AG20443 (cell line): ENCODE results near the gene TFPI.
"Not testable (repeated sequence)": the region's sequence is repeated elsewhere in the genome, so short reads cannot be mapped to it uniquely, and the experiment has no call there.

ENCODE experiments used
- DNase-seq: peaks from one replicate; pipeline ENCODE4 v3.0.0; 2012; ENCODE audit warnings: low spot score, mixed read lengths

TFPI gene

DNA sequence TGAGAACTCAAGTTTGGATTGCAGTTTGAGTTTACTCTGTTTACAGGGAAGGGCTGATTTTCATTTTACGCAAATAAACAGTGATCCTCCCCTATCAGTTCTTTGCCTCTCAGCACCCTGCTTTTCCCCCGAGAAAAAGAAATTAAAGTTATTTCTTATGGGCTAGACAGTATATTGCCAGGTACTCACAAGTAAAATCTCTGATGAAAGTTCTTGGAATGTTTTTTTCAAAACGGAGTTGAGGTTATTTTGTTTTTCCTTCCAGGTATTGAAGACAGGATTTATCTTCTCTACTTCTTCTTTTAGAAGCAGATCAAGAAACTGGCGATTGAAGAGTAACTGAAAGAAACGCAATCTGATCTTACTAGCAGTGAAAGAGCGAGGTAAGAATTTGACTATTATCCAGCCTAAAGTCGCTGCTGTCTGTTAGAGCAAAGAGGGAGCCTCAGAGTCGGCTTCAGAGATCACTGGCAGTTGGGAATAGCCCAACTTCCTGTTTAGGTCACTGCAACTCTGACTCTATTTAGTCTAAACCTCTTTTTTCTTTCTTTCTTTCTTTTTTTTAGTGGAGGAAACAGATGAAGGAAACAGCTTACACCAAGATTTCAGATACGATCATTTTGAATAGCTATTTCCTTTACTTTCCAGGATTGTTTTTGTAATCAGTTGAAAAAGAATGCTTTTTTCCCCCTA is at the start of gene TFPI:
Gene TFPI (minus strand): TSS at position 425 of the 693 bp plus-strand sequence. CDS start 50,667 bp downstream, outside the sequence.
- DNase-seq: peak; percentile 59

DNA sequence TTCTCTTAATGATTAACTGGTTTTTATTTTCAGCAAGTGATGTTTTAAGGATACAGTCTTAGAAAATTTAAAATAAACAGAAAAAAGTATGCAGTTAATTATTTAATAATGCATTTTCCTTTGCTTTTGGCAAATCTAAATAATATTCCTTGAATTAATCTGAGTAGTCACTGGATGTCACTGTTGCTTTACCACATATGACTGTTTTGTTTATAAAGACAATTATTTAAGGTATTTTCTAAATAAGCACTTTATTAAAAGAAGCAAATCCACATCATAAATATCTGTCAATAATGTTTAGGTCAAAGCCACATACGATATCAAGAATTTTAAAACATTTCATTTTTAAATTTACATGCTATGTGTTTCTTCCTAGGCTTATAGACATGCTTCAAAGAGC is 40.6 kb upstream of the TFPI start:
- no peak for DNase-seq

DNA sequence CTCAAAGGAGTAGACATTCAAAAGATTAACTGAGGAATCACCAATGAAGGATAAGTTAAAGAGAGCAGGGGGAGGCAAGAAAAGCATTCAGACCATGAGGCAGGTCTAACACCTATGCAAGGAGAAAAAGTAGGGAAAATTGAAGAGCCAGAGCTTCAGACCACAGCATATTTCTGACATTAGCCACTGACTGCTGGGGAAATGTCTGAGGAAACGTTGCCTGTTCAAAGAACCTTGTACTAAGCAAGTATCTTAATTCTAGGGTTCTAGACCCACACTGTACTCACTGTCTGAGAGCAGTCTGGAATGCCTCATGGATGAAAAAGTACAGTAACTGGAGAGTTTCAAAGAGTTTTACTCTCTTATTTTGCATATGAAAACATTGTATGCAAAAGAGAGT is 39.5 kb upstream of the TFPI start:
- DNase-seq: peak; percentile 13

DNA sequence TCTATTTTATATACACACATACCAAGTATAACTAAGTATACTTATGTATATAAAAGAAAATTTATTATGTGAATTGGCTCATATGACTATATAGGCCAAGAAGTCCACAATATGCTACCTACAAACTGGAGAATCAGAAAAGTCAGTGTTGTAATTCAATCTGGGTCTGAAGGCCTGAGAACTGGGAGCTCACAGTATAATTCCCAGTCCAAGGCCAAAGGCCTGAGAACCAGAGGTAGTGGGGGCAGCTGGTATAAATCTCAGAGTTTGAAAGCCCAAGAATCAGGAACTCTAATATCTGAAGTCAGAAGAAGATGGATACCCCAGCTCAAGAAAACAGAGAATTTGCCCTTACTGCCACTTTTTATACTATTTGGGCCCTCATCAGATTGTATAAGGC is 38.9 kb upstream of the TFPI start:
- no peak for DNase-seq

DNA sequence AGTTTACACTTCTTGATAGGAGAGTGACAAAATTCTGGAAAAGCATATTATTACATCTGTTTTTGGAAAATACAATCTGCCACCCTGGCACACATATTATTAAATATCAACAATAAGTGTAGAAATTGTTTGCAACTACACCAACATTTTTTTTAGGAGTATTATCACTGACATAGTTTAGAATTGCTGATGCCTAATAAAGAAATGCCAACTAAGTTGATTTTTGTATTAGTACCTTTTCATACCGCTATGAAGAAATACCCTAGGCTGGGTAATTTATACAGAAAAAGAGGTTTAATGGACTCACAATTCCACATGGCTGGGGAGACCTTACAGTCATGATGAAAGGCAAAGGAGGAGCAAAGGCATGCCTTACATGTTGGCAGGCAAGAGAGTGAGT is 35.9 kb upstream of the TFPI start:
- no peak for DNase-seq

DNA sequence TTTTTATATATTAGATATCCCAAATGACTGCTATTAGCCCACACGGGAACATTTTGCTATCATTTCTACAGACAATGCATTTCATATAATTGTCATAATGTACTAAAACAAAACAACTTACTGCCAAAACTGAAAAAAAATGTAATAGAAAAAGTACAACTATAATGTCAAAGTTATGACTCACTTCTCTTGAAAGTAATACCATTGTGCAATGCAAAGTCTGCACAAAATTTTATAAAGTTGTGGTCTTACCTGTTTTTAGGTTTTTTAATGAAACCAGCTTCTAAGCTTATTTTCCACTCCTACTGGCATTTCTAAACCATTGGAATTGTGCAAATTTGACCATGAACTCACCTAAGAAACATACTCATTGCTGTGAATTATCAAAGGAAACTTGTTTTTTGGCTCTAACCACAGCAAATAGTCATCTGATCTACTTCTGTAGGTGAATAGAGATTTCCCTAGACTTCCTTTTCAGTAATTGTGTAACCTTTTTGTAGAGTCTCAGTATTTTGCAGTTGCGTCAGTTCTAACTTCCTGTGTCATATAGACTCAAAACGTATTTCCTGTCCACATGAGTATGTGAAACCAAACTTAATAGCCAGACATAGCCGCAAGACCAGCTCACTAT is 31.9 kb upstream of the TFPI start:
- DNase-seq: no peak

DNA sequence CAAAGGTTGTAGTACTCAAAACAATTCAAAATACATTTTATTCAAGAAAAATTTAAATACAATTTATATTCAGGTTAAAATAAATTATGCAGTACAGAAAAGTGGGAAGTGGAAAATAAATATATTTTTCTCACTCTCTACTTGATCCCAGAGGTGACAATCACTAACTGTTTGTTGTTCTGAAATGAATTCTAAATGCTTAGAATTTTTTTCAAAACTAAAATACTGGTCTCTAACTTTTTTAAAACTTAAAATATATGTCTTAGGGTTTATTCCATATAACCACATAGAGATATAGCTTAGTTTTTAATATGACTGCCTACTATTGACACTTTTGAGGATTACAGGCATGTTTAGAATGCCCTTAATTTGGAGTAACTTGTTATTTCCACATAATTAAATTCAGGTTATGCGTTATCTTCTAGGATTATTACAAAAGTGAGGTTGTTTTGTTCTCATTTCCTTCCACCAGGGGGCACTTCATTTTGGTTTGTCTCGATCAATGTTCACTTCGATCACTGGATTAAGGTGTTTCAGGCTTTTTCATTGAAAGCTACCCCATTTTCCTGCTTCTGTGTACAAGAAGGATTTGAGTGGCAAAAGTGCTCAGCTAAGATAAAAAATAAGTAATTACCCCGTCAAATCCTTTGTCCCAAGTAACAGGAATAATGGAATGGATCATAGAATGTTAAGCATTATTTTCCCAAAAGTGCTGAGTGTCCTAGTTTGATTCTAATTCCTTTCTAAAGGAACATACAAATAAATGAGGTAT is 27.1 kb upstream of the TFPI start:
- DNase-seq: no peak

DNA sequence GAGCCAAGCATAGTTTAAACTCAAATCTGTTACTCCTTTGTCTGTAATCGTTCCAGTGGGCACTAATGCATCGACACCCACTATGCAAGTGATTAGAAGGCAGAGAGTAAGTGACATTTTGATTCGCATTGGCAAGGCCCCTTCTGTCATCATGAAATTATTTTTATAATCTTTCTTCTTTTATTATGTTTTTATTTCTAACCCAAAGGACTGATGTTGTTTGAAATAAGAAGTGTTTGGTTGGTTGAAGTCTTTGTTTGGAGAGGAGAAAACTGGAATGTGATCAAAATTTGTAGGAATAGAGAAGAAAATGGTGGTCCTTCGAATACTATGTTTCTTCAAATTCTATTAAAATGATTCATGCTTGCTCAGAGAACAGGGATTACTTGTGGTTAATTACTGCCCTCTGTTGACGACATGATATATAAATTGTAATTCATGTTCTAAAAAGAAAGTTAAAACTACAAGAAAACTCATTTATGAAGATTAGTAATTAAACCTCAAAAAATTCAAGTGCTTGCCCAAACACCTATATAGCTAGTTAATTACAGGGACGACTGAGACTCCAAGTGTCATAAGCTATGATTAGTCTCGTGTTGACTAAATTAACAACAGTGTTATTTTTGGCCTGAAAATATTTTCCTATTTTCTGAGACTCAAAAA is 26.4 kb upstream of the TFPI start:
- DNase-seq: peak; percentile 34

DNA sequence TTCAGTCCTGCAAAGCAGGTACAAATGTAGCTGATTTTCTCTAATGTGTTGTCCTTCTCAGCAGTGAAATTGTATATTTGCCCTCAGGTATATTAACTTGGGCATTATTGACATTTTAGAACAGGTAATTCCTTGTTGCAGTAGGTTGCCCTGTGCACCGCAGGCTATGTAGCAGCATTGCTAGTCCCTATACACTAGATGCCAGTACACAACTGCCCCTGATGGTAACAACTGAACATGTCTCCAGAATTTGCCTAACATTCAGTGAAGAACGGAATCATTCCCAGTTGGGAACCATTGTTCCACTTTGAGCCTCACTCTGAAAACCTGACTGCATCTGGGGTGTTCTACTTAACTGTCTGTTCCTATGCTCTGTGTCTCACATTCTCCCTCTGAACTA is 23.1 kb upstream of the TFPI start:
- no peak for DNase-seq

DNA sequence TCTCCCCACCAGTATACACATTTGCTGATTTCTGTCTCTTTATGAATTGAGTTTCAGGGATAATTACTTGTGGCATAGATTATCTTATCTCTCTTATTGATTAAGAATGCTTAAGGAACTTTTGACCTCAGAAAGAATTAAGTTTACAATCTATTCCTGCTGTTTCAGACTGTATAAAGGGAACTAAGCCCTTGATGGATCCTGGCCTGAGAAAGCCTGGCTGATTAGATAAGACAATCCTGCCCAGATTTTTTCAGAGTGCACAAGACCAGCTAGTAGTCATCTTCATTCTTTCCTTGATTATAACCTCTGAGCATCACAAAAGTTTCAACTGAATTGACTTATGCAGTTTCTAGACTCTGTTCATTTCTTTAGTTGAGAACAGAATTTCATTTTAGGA is 22.7 kb upstream of the TFPI start:
- DNase-seq: no peak

DNA sequence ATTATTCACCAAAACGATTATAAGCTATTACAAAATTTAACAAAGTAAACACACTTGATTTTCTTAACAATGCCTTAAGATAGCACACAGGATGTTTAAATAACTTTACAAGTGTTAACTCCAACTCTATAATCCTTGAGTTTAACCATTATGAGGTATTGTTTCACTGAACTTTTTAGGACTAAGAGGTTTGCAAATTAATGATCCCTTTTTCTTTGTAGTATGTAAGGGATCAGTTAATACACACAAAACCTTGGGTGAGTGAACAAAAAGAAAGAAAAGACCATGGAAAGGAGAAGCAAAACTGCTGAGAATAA is 21.5 kb upstream of the TFPI start:
- no peak for DNase-seq

DNA sequence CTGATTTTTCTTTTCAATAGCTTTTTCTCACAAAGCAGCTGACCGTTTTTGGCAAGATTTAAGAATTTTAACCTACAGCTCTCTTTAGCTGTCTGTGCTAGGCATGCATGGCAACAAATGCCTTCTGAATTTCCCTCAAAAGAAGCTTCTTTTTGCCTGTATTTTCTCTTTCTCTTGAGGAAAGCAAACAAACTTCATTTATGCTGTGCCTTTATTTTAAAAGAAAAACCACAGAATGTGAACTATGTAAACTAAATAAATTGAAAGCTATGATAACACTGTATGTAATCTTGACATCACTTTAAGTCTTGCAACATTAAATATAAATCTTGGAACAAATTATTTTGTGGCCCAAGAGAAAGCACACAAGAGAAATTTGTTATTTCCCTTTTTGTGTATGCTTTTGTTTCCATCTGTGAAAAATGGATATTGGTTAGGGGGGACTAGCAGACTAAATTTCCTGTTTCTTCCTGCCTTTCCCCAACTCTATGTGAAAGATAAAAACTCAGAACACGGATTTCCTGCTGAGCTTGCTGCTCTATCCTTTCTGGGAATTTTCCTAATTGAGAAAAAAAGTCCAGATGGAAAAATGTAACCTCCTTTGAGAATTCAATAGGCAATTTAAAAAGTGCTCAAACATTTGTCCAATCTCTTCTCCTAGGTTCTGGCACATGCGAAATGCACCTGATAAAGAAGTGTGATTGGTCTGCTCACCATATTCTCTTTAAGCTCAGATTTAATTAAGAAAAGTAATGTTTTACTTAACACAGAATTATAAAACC is 20.9 kb upstream of the TFPI start:
- DNase-seq: no peak

DNA sequence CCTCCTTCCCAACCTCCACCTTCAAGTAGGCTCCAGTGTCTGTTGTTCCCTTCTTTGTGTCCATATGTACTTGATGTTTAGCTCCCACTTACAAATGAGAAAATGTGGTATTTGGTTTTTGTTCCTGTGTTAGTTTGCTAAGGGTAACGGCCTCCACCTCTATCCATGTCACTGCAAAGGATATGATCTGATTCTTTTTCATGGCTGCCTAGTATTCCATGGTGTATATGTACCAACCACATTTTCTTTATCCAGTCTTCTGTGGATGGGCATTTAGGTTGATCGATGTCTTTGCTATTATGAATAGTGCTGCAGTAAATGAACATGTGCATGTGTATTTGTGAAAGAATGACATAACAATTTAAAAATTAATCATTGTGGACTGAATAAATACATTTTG is 19.5 kb upstream of the TFPI start:
- DNase-seq: no peak

DNA sequence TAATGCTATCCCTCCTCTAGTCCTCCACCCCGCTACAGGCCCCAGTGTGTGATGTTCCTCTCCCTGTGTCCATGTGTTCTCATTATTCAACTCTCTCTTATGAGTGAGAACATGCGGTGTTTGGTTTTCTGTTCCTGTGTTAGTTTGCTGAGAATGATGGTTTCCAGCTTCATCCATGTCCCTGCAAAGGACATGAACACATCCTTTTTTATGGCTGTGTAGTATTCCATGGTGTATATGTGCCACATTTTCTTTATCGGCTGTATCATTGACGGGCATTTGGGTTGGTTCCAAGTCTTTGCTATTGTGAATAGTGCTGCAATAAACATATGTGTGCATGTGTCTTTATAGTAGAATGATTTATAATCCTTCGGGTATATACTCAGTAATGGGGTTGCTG is 17.8 kb upstream of the TFPI start:
- not testable (repeated sequence) for DNase-seq

DNA sequence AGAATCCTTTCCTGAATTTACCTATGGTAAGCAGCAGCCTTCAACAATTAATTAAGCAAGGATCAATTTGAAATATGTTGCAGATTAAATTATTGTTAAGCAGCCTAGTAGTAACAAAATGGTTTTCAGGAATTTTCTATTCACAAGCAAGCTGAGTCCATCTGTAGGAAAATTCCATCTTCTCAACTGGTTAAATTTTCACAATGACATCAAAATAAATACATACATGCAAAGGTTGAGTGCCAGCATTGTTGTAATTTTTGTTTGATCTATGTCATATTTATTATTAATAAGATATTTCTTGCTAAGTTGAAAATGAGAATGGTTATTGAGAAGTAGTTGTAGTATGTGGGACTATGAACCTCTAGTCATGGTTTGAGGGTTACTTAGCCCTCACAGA is 15.3 kb upstream of the TFPI start:
- no peak for DNase-seq

DNA sequence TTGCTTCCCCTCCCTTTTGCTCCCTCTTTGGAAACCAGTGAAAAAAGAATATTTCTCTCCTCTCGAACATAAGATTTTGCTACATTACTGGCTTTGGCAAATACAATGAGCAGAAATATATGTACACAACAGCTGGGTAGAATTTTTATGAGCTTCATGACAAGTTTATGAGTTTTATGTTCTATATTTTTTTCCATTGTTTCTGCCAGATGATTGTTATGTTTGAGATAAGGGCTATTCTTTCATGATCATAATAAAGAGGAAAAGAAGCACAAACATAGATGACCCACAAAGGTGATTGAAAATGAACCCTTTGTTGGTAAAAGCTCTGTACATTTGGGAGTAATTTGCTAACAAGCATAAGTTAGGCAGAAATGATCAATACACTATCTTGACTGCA is 14.8 kb upstream of the TFPI start:
- no peak for DNase-seq

DNA sequence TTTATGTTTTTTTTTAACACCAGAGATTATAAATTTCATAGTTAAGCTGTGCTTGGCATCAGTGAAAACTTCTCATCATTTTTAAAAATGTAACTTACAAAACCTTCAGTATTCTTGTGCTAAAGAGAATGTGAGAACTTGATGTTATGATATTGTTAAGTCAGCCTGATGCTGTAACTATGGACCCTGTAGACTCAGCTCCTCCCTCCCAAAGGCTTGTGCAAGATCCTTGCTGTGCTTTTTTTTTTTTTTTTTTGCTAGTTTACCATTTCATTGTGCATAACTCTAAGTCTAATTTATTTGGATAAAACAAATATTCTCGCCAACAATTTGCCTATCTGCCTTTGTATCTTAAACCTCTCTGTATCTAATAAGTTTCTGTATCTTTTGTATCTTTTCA is 12.9 kb upstream of the TFPI start:
- DNase-seq: peak; percentile 69

DNA sequence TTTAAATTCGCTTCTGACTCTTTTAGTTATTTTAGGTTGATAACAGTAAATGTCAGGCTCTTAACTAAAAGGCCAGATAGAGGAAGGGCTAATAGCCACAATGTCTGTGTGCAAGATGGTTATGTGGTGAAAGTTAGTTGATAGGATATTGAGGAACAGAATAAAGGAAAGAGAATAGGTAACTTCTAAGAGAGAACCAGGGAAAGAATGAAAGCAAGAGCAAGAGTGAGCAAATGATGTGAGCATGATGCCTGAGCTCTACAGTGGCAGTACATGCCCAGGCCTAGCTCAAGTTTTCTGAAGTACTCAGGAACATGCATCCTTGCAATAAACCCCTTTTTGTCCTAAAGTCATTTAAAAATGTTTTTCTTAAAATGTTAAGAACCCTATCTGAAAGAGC is 12.5 kb upstream of the TFPI start:
- no peak for DNase-seq

DNA sequence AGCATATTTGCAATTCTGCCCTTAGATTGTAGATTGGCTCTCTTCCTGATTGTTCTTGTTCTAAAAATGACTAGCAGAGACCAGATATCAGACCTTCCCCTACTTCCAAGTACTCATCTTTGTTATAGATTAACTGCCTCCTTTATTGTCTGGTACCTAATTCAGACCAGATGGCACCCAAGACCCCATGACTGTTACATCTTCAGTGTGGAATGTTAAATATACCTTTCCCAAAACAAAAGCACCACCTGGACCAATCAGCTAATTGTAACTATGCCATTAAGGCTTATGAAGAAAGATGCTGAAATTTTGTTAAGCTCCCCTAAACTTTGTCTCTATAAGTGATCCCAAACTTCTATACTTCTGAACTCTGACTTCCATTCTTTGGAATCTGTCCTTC is 12.0 kb upstream of the TFPI start:
- no peak for DNase-seq

DNA sequence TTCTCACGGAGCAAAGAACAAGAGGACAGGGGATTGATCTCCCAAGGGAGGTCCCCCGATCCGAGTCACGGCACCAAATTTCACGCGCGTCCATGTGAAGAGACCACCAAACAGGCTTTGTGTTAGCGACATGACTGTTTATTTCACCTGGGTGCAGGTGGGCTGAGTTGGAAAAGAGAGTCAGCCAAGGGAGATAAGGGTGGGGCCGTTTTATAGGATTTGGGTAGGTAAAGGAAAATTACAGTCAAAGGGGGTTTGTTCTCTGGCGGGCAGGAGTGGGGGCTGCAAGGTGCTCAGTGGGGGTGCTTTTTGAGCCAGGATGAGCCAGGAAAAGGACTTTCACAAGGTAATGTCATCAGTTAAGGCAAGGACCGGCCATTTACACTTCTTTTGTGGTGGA is 11.4 kb upstream of the TFPI start:
- DNase-seq: not testable (repeated sequence)

DNA sequence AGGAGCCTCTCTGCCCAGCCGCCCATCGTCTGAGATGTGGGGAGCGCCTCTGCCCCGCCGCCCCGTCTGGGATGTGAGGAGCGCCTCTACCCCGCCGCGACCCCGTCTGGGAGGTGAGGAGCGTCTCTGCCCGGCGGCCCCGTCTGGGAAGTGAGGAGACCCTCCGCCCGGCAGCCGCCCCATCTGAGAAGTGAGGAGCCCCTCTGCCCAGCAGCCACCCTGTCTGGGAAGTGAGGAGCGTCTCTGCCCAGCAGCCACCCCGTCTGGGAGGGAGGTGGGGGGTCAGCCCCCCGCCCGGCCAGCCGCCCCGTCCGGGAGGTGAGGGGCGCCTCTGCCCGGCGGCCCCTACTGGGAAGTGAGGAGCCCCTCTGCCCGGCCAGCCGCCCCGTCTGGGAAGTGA is 2.3 kb upstream of the TFPI start:
- not testable (repeated sequence) for DNase-seq

DNA sequence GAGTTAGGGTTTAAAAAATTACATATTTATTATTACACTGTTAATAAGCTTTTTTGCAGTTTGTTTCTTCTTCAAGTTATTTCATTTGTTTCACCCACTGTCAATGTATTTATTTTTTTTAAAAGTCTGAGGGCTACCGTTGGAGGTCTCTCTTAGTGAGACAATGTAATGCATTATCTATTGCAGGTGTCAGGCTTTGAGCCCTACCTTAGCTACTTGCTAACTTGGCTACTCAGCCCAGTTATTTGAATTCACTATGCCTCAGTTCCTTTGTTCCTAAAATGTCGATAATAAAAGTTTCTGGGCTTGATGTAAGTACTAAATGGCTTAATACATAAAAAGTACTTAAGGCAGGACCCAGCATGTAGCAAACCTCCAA is 458 bp upstream of the TFPI start:
- no peak for DNase-seq
